Astrocyte (in vitro differentiated cells and primary cell): ENCODE data around the gene ZFYVE19. TPM values are rescaled to one million over a fixed set of nuclear protein-coding genes. Genes with fewer than 3 reads are reported as not detected.

ENCODE experiments used
- DNase-seq: peaks from one replicate; pipeline ENCODE4 v3.0.0-alpha.2; 2010; ENCODE audit warnings: low read depth
- FAIRE-seq: peaks from 2 replicates; lab custom pipeline; 2011; peaks lifted over from hg19 to GRCh38; lab: Jason Lieb, UNC
- H2AFZ ChIP-seq: 2 replicates; pipeline ENCODE4 v1.6.0; 2012; ENCODE audit warnings: low read depth, low read length, inconsistent platforms
- H3K27ac ChIP-seq: 2 replicates; pipeline ENCODE4 v1.5.1; 2011; ENCODE audit warnings: low read depth, low read length, inconsistent platforms
- H3K27me3 ChIP-seq: 2 replicates; pipeline ENCODE4 v1.6.0; 2011; ENCODE audit warnings: low read length, inconsistent platforms; ENCODE audit not compliant: insufficient read depth
- H3K36me3 ChIP-seq: 2 replicates; pipeline ENCODE4 v1.5.1; 2011; ENCODE audit warnings: low read length, inconsistent platforms; ENCODE audit not compliant: insufficient read depth
- H3K4me1 ChIP-seq: 2 replicates; pipeline ENCODE4 v1.5.1; 2011; ENCODE audit warnings: low read length, inconsistent platforms; ENCODE audit not compliant: insufficient read depth
- H3K4me2 ChIP-seq: 2 replicates; pipeline ENCODE4 v1.6.0; 2012; ENCODE audit warnings: low read length, inconsistent platforms
- H3K4me3 ChIP-seq: 2 replicates; pipeline ENCODE4 v1.5.1; 2011; ENCODE audit warnings: low read depth, mild to moderate bottlenecking, low read length, inconsistent platforms; ENCODE audit not compliant: insufficient read depth
- H3K79me2 ChIP-seq: 2 replicates; pipeline ENCODE4 v1.6.0; 2012; ENCODE audit warnings: mild to moderate bottlenecking, low read length, inconsistent platforms; ENCODE audit not compliant: insufficient read depth
- H3K9ac ChIP-seq: 2 replicates; pipeline ENCODE4 v1.6.0; 2012; ENCODE audit warnings: mild to moderate bottlenecking, low read length, inconsistent platforms
- H3K9me3 ChIP-seq: 2 replicates; pipeline ENCODE4 v1.5.1; 2012; ENCODE audit warnings: low read depth, mild to moderate bottlenecking, low read length, inconsistent platforms; ENCODE audit not compliant: insufficient read depth
- H4K20me1 ChIP-seq: 2 replicates; pipeline ENCODE4 v1.6.0; 2012; ENCODE audit warnings: low read length, inconsistent platforms; ENCODE audit not compliant: insufficient read depth
- H3K27ac Mint-ChIP-seq: one replicate; pipeline ENCODE4 v1.8.0; 2021; ENCODE audit warnings: mild to moderate bottlenecking, mixed read lengths; ENCODE audit not compliant: unreplicated experiment
- H3K27me3 Mint-ChIP-seq: one replicate; pipeline ENCODE4 v1.8.0; 2021; ENCODE audit warnings: low read depth, mixed read lengths; ENCODE audit not compliant: unreplicated experiment
- H3K36me3 Mint-ChIP-seq: one replicate; pipeline ENCODE4 v1.8.0; 2021; ENCODE audit warnings: low read depth, mixed read lengths; ENCODE audit not compliant: unreplicated experiment
- H3K4me1 Mint-ChIP-seq: one replicate; pipeline ENCODE4 v1.8.0; 2021; ENCODE audit warnings: low read depth, mixed read lengths; ENCODE audit not compliant: unreplicated experiment
- H3K4me3 Mint-ChIP-seq: one replicate; pipeline ENCODE4 v1.8.0; 2021; ENCODE audit warnings: mild to moderate bottlenecking, moderate library complexity, mixed read lengths; ENCODE audit not compliant: unreplicated experiment
- H3K9me3 Mint-ChIP-seq: one replicate; pipeline ENCODE4 v1.8.0; 2021; ENCODE audit warnings: mild to moderate bottlenecking, mixed read lengths; ENCODE audit not compliant: unreplicated experiment
- CTCF ChIP-seq: IDR thresholded peaks from 2 replicates; pipeline ENCODE4 v1.5.1; 2011; ENCODE audit warnings: low read depth, mild to moderate bottlenecking, inconsistent platforms, low read length, moderate library complexity; ENCODE audit not compliant: insufficient read depth
- EZH2 ChIP-seq: IDR thresholded peaks from 2 replicates; pipeline ENCODE4 v1.6.1; 2012; ENCODE audit warnings: mild to moderate bottlenecking, low read length, inconsistent platforms; ENCODE audit not compliant: insufficient read depth
- total RNA-seq: library from RNA; stranded (reverse); gene quantifications from 2 replicates; pipeline ENCODE4 v1.2.1, GENCODE V29; 2021

ZFYVE19 gene
- total RNA-seq, 1 donor from 2014 or later = 13.0 TPM

GRCh38 chr15:40826423-40827075 lies 19.7 kb downstream of the ZFYVE19 start:
- Mint-ChIP-seq H3K27me3 (peaks cover 3% of the 10 kb centered on the region), H3K4me3 (no peak overlapping the region), H3K4me1 (peaks cover 11% of the 10 kb centered on the region), H3K27ac (no peak overlapping the region), H3K36me3 (no peaks in the 10 kb centered on the region), H3K9me3 (no peaks in the 10 kb centered on the region)
- Histone ChIP-seq H3K9ac (no peak overlapping the region), H3K4me1 (no peaks in the 10 kb centered on the region), H4K20me1 (no peaks in the 10 kb centered on the region), H3K4me2 (no peak overlapping the region), H3K9me3 (no peaks in the 10 kb centered on the region), H3K4me3 (no peak overlapping the region), H3K79me2 (no peaks in the 10 kb centered on the region), H3K27ac (no peak overlapping the region), H3K36me3 (no peaks in the 10 kb centered on the region), H3K27me3 (peaks cover 10% of the 10 kb centered on the region), H2AFZ (no peak overlapping the region)
- TF ChIP-seq EZH2 (no peak), CTCF (no peak)
- FAIRE-seq (no peak), DNase-seq (no peak)

GRCh38 chr15:40828447-40829036 lies 21.7 kb downstream of the ZFYVE19 start, which contains the start of gene PPP1R14D:
PPP1R14D (minus strand) TSS chr15:40828708; CDS start chr15:40828641, 67 bp downstream.
- Histone ChIP-seq H3K4me3 (no peak within 1 kb of the TSS), H3K9ac (no peak within 1 kb of the TSS), H3K4me2 (no peak within 1 kb of the TSS), H3K79me2 (no peaks in the 10 kb centered on the region), H3K4me1 (no peaks in the 10 kb centered on the region), H3K36me3 (no peaks in the 10 kb centered on the region), H3K27me3 (peaks cover 10% of the 10 kb centered on the region), H2AFZ (no peak within 1 kb of the TSS), H3K9me3 (no peaks in the 10 kb centered on the region), H4K20me1 (no peaks in the 10 kb centered on the region), H3K27ac (no peak within 1 kb of the TSS)
- Mint-ChIP-seq H3K9me3 (no peaks in the 10 kb centered on the region), H3K4me3 (no peak within 1 kb of the TSS), H3K4me1 (peaks cover 11% of the 10 kb centered on the region), H3K27ac (no peak within 1 kb of the TSS), H3K27me3 (peaks cover 3% of the 10 kb centered on the region), H3K36me3 (no peaks in the 10 kb centered on the region)
- TF ChIP-seq EZH2 (no peak), CTCF (no peak)
- FAIRE-seq (no peak), DNase-seq (no peak)

GRCh38 chr15:40829115-40829514 lies 22.2 kb downstream of the ZFYVE19 start:
- TF ChIP-seq CTCF (no peak), EZH2 (no peak)
- Histone ChIP-seq H4K20me1 (no peaks in the 10 kb centered on the region), H3K4me2 (no peak overlapping the region), H3K27me3 (peaks cover 10% of the 10 kb centered on the region), H3K36me3 (no peaks in the 10 kb centered on the region), H3K4me3 (no peak overlapping the region), H3K9ac (no peak overlapping the region), H3K9me3 (no peaks in the 10 kb centered on the region), H2AFZ (no peak overlapping the region), H3K27ac (no peak overlapping the region), H3K79me2 (no peaks in the 10 kb centered on the region), H3K4me1 (no peaks in the 10 kb centered on the region)
- H3K36me3 Mint-ChIP-seq = no peaks in the 10 kb centered on the region
- DNase-seq (no peak), FAIRE-seq (no peak)
- H3K9me3 Mint-ChIP-seq = no peaks in the 10 kb centered on the region
- no peak overlapping the region for H3K27ac Mint-ChIP-seq
- H3K27me3 Mint-ChIP-seq = peaks cover 3% of the 10 kb centered on the region
- H3K4me3 Mint-ChIP-seq = no peak overlapping the region
- peaks cover 11% of the 10 kb centered on the region for H3K4me1 Mint-ChIP-seq
